HEK293 (cell line): ENCODE results near the gene COP1.

ENCODE experiments used
- CTCF ChIA-PET: fragments of 350-600 bp; formaldehyde crosslinking; extraction: SDS; loops from one replicate; lab custom pipeline; 2021; ENCODE audit warnings: antibody characterized with exemption; lab: Yijun Ruan, JAX
- POLR2A ChIA-PET: fragments of 300-600 bp; formaldehyde crosslinking; extraction: SDS; loops from one replicate; lab custom pipeline; 2020; ENCODE audit warnings: antibody characterized with exemption, inconsistent platforms; lab: Yijun Ruan, JAX
- H3K27ac ChIP-seq: fragments of 200-500 bp; sonication (Bioruptor generic); 2 replicates; pipeline ENCODE4 v1.5.1; 2014; ENCODE audit warnings: low read depth, low read length, control low read depth, inconsistent platforms; ENCODE audit errors: extremely low read depth
- H3K36me3 ChIP-seq, 2 experiments: fragments of 200-500 bp in 1 of 2; sonication (Bioruptor generic) in 1 of 2; 1 replicate in 1 of 2; 2 replicates in 1 of 2; pipeline ENCODE4 v1.5.1; 2014 to 2017; ENCODE audit warnings: inconsistent platforms in 2 of 2, low read length in 2 of 2; ENCODE audit not compliant: control insufficient read depth in 2 of 2, insufficient read depth in 1 of 2
- H3K4me1 ChIP-seq: fragments of 200-500 bp; sonication (Bioruptor generic); 2 replicates; pipeline ENCODE4 v1.5.1; 2014; ENCODE audit warnings: mild to moderate bottlenecking, low read length, inconsistent platforms; ENCODE audit not compliant: control insufficient read depth, insufficient read depth
- H3K4me3 ChIP-seq: 2 replicates; pipeline ENCODE4 v1.5.1; 2011; ENCODE audit warnings: low read depth, mild to moderate bottlenecking, control low read depth, low read length, moderate library complexity
- H3K9me3 ChIP-seq: fragments of 200-500 bp; sonication (Bioruptor generic); 2 replicates; pipeline ENCODE4 v1.5.1; 2014; ENCODE audit warnings: low read depth, low read length, inconsistent platforms; ENCODE audit not compliant: control insufficient read depth, insufficient read depth
- GLIS1 ChIP-seq: fragments of 450-650 bp; formaldehyde crosslinking; IDR thresholded peaks from 2 replicates; pipeline ENCODE4 v1.5.1; 2016; ENCODE audit warnings: missing biosample characterization, missing genetic modification characterization
- HOXC10 ChIP-seq: sonication (generic); formaldehyde crosslinking; IDR thresholded peaks from 2 replicates; pipeline ENCODE4 v1.8.1; 2023; ENCODE audit warnings: mild to moderate bottlenecking, missing genetic modification reagents
- KLF10 ChIP-seq: fragments of 450-650 bp; IDR thresholded peaks from 2 replicates; pipeline ENCODE4 v1.5.1; 2018; ENCODE audit warnings: missing biosample characterization, mild to moderate bottlenecking, missing genetic modification characterization
- PRDM1 ChIP-seq: fragments of 450-650 bp; formaldehyde crosslinking; IDR thresholded peaks from 2 replicates; pipeline ENCODE4; 2016; ENCODE audit warnings: missing biosample characterization, missing genetic modification characterization
- RBAK ChIP-seq: fragments of 450-650 bp; formaldehyde crosslinking; IDR thresholded peaks from 2 replicates; pipeline ENCODE4 v1.5.1; 2016; ENCODE audit warnings: missing biosample characterization, missing genetic modification characterization
- SCRT2 ChIP-seq: fragments of 450-650 bp; formaldehyde crosslinking; IDR thresholded peaks from 2 replicates; pipeline ENCODE4 v1.5.1; 2016; ENCODE audit warnings: missing biosample characterization, missing genetic modification characterization
- SP3 ChIP-seq: fragments of 450-650 bp; formaldehyde crosslinking; IDR thresholded peaks from 2 replicates; pipeline ENCODE4 v1.5.1; 2016; ENCODE audit warnings: missing biosample characterization, missing genetic modification characterization
- ZNF146 ChIP-seq: fragments of 450-650 bp; formaldehyde crosslinking; IDR thresholded peaks from 2 replicates; pipeline ENCODE4 v1.5.1; 2016; ENCODE audit warnings: missing biosample characterization, missing genetic modification characterization
- ZNF169 ChIP-seq: fragments of 450-650 bp; formaldehyde crosslinking; IDR thresholded peaks from 2 replicates; pipeline ENCODE4 v1.5.1; 2016; ENCODE audit warnings: missing biosample characterization, missing genetic modification characterization
- ZNF202 ChIP-seq: fragments of 450-650 bp; formaldehyde crosslinking; IDR thresholded peaks from 2 replicates; pipeline ENCODE4 v1.5.1; 2016; ENCODE audit warnings: missing biosample characterization, missing genetic modification characterization, borderline replicate concordance
- ZNF354C ChIP-seq: fragments of 450-650 bp; formaldehyde crosslinking; IDR thresholded peaks from 2 replicates; pipeline ENCODE4 v1.5.1; 2016; ENCODE audit warnings: missing biosample characterization, missing genetic modification characterization, low read depth, borderline replicate concordance
- ZNF404 ChIP-seq: fragments of 450-650 bp; formaldehyde crosslinking; IDR thresholded peaks from 2 replicates; pipeline ENCODE4 v1.5.1; 2017; ENCODE audit warnings: missing biosample characterization, missing genetic modification characterization
- ZNF514 ChIP-seq: fragments of 450-650 bp; formaldehyde crosslinking; IDR thresholded peaks from 2 replicates; pipeline ENCODE4 v1.5.1; 2016; ENCODE audit warnings: missing biosample characterization, missing genetic modification characterization
- ZNF571 ChIP-seq: fragments of 450-650 bp; formaldehyde crosslinking; IDR thresholded peaks from 2 replicates; pipeline ENCODE4 v1.5.0; 2017; ENCODE audit warnings: missing biosample characterization, missing genetic modification characterization
- ZNF701 ChIP-seq: fragments of 450-650 bp; formaldehyde crosslinking; IDR thresholded peaks from 2 replicates; pipeline ENCODE4 v1.5.1; 2016; ENCODE audit warnings: missing biosample characterization, missing genetic modification characterization
- ZNF747 ChIP-seq: fragments of 450-650 bp; formaldehyde crosslinking; IDR thresholded peaks from 2 replicates; pipeline ENCODE4 v1.5.1; 2016; ENCODE audit warnings: missing biosample characterization, missing genetic modification characterization
- ZNF785 ChIP-seq: fragments of 450-650 bp; formaldehyde crosslinking; IDR thresholded peaks from 2 replicates; pipeline ENCODE4 v1.5.1; 2016; ENCODE audit warnings: missing biosample characterization, missing genetic modification characterization
- TF ChIP-seq, protein P1 (sequence below): sonication (generic); formaldehyde crosslinking; IDR thresholded peaks from 2 replicates; pipeline ENCODE4 v1.8.1; 2022; ENCODE audit warnings: mild to moderate bottlenecking, moderate library complexity, missing genetic modification reagents
- TF ChIP-seq, protein P2 (sequence below): IDR thresholded peaks from 2 replicates; pipeline ENCODE4 v1.6.1; 2011; ENCODE audit warnings: mild to moderate bottlenecking, low read depth, low read length, borderline replicate concordance

The COP1 gene

DNA sequence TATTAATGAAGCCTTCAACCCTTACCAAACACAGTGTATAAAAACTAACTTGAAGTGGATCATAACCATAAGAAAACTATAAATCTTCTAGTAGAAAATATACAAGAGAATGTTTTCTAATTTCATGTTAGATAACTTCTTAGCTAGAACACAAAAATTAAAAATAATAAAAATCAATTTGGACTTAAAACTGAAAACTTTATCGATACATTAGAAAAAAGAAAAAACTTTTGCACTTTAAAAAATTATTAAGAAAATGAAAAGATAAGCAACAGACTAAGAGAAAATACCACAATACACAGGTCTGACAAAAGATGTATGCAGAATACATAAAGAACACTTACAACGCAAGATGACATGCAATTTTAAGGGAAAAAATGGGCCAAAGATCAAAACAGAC lies 8.7 kb downstream of the COP1 start (continued):
- TF ChIP-seq RBAK (tag by site-specific recombination) (no peak), KLF10 (no peak), HOXC10 (CRISPR knock-in tag) (no peak), ZNF202 (no peak), ZNF747 (tag by site-specific recombination) (no peak)

DNA sequence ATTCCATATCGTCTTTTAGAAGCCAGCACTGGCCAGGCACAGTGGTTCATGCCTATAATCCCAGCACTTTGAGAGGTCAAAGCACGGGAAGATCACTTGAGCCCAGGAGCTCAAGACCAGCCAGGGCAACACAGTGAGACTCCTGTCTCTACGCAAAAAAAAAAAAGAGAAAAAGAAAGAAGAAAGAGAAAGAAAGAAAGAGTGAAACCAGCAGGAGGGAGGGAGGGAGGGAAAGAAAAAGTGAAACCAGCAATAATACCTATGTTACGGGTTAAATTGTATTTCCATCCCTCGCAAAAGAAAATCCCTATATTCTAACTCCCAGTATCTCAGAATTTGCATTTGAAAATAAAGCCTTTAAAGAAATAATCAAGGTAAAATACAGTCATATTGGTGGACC lies 10.4 kb downstream of the COP1 start:
- ChIA-PET CTCF (no interaction called here), POLR2A (no interaction called here)
- TF ChIP-seq PRDM1 (tag by site-specific recombination), result peak; percentile 10; the same call in 1 of the 2 replicates
- no peak for TF ChIP-seq ZNF785 (tag by site-specific recombination)
- TF ChIP-seq, protein P1, sequence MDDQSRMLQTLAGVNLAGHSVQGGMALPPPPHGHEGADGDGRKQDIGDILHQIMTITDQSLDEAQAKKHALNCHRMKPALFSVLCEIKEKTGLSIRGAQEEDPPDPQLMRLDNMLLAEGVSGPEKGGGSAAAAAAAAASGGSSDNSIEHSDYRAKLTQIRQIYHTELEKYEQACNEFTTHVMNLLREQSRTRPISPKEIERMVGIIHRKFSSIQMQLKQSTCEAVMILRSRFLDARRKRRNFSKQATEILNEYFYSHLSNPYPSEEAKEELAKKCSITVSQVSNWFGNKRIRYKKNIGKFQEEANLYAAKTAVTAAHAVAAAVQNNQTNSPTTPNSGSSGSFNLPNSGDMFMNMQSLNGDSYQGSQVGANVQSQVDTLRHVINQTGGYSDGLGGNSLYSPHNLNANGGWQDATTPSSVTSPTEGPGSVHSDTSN (CRISPR knock-in tag), result no peak
- TF ChIP-seq, protein P2, sequence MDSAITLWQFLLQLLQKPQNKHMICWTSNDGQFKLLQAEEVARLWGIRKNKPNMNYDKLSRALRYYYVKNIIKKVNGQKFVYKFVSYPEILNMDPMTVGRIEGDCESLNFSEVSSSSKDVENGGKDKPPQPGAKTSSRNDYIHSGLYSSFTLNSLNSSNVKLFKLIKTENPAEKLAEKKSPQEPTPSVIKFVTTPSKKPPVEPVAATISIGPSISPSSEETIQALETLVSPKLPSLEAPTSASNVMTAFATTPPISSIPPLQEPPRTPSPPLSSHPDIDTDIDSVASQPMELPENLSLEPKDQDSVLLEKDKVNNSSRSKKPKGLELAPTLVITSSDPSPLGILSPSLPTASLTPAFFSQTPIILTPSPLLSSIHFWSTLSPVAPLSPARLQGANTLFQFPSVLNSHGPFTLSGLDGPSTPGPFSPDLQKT, result no peak
- Histone ChIP-seq H3K4me3 (no peak overlapping the region), H3K9me3 (no peaks in the 10 kb centered on the region), H3K4me1 (no peaks in the 10 kb centered on the region), H3K36me3 (no peaks in the 10 kb centered on the region; a peak in 1 of 3 replicates), H3K27ac (no peak overlapping the region)

DNA sequence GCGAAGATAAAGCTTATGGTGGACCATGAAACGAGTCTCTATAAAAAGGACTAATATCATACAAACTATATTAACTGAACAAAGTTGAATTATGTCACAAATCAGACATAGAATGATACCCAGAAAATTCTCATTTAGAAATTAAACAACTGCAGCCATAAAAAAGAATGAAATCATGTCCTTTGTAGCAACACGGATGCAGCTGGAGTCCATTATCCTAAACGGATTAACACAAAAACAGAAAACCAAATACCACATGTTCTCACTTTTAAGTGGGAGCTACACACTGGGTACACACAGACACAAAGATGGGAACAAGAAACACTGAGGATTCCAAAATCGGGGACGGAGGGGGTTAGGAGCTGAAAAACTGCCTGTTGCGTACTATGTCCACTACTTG lies 11.5 kb downstream of the COP1 start:
- Histone ChIP-seq H3K4me1 (no peaks in the 10 kb centered on the region), H3K4me3 (no peak overlapping the region), H3K9me3 (no peaks in the 10 kb centered on the region), H3K27ac (no peak overlapping the region), H3K36me3 (no peaks in the 10 kb centered on the region; a peak in 1 of 3 replicates)
- TF ChIP-seq ZNF404, result no peak
- no peak for TF ChIP-seq ZNF514 (tag by site-specific recombination)
- ChIA-PET POLR2A (interaction anchor here (1.0 to 1.3 kb wide), 2 partner anchors 11 to 12 kb away, joined by 3 to 5 read pairs; no protein-coding TSS in a partner anchor), CTCF (no interaction called here)

DNA sequence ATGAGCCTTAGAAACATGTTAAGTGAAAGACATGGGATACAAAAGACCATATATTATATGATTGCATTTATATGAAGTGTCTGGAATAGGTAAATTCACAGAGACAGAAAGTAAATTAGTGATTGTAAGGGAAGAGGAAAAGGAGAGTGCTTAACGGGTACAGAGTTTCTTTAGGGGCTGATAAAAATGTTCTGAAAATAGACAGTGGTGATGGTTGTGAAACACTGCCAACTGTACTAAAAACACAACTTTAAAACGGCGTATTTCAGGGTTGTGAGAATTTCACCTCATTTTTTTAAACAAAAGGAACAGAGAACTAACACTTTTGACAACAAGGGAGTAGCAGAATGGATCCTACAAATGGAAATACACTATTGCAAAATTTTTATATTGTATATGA lies 13.4 kb downstream of the COP1 start:
- H3K27ac ChIP-seq, result no peak overlapping the region
- POLR2A ChIA-PET, result no interaction called here
- H3K9me3 ChIP-seq, result no peaks in the 10 kb centered on the region
- no peaks in the 10 kb centered on the region; a peak in 1 of 3 replicates for H3K36me3 ChIP-seq
- no peak overlapping the region for H3K4me3 ChIP-seq
- TF ChIP-seq SP3 (tag by site-specific recombination) (no peak), ZNF146 (peak; percentile 77), ZNF701 (no peak), ZNF354C (tag by site-specific recombination) (no peak), ZNF169 (tag by site-specific recombination) (no peak), SCRT2 (tag by site-specific recombination) (no peak), ZNF571 (tag by site-specific recombination) (no peak), GLIS1 (no peak)
- TF ChIP-seq, protein P1 (CRISPR knock-in tag), result no peak
- no peaks in the 10 kb centered on the region for H3K4me1 ChIP-seq
- CTCF ChIA-PET, result no interaction called here
